Measurements from ENCODE around the gene TMEM116.

TMEM116 gene

GRCh38 chr12:112007945-112008344 lies 5.0 kb downstream of the TMEM116 start:
- Histone ChIP-seq H3K27me3 (ENCODE audit: low read depth, low read length) (no peaks in the 10 kb centered on the region), H3K27ac (ENCODE audit: low read length) (no peak overlapping the region), H3K4me1 (ENCODE audit: low read length) (peaks cover 60% of the 10 kb centered on the region), H3K9me3 (ENCODE audit: insufficient read depth, low read length) (no peaks in the 10 kb centered on the region), H3K9ac (ENCODE audit: low read length) (no peak overlapping the region), H2AFZ (ENCODE audit: low read depth, low read length) (no peak overlapping the region), H3K36me3 (replicated peaks; ENCODE audit: low read depth, low read length) (peaks cover 28% of the 10 kb centered on the region), H4K20me1 (ENCODE audit: insufficient read depth, low read length) (no peaks in the 10 kb centered on the region), H3K79me2 (ENCODE audit: low read length) (peaks cover 21% of the 10 kb centered on the region), H3K4me2 (ENCODE audit: low read length) (no peak overlapping the region), H3K4me3 (ENCODE audit: low read length) (no peak overlapping the region)
- TF ChIP-seq EZH2phosphoT487 (IDR thresholded peaks at IDR 0.05; ENCODE audit: low read depth), result no peak
- TF ChIP-seq CTCF (IDR thresholded peaks at IDR 0.05; ENCODE audit: low read depth, low read length), result no peak

DNA sequence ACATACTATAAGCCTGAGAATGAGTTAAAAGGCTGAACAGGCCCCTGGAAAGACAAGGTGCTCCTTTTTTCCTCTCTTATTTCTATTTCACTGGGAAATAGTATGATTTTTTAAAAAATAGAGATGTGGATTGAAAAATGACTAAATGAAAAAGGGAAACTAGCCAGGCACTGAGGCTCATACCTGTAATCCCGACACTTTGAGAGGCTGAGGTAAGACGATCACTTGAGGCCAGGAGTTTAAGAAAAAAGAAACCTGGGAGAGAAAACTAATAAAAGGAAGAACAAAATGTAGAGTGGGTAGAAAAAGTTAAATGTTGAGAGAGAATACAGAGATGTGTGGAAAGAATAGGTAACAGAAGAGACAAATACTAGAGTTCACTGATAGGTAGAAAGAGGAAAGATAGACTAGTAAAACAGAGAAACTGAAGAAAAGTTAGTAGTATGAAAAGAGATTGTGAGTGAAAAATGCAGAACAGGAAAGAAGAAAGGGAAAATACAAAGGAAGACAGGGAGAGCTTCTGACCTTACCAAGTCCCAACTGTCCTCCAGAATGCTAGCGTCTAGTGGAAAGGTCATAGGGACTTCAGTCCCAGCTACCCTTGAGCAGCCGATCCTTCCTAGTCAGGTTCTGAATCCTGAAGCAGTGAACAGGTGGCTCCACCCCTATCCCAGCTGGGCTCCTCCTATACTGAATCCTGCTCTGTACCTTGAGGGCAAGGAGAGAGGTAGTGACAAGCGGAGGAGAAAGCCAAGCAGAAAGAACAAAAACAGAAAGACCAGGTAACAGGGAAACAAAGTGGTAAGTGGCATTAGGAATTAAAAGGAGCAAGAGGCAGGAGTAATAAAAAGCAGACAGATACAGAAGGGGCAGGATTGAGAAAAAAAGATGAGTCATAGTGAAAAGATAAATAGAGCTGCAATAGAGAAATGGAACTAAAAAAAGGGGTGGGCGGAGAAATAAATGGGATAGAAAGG lies 7.3 kb downstream of the TMEM116 start:
- H3K4me3 ChIP-seq (ENCODE audit: low read length), result peak overlapping the region; percentile 53
- H3K4me2 ChIP-seq (ENCODE audit: low read length), result peak overlapping the region; percentile 83
- no peaks in the 10 kb centered on the region for H3K9me3 ChIP-seq (ENCODE audit: insufficient read depth, low read length)
- no peaks in the 10 kb centered on the region for H3K79me2 ChIP-seq (ENCODE audit: low read length)
- H4K20me1 ChIP-seq (ENCODE audit: insufficient read depth, low read length), result no peaks in the 10 kb centered on the region
- H3K27ac ChIP-seq (ENCODE audit: low read length), result no peak overlapping the region
- TF ChIP-seq EZH2phosphoT487 (IDR thresholded peaks at IDR 0.05; ENCODE audit: low read depth) (no peak), CTCF (IDR thresholded peaks at IDR 0.05; ENCODE audit: low read depth, low read length) (no peak)
- peak overlapping the region; percentile 9; the same call in 1 of the 2 replicates for H3K9ac ChIP-seq (ENCODE audit: low read length)
- H3K27me3 ChIP-seq (ENCODE audit: low read depth, low read length), result no peaks in the 10 kb centered on the region
- H2AFZ ChIP-seq (ENCODE audit: low read depth, low read length), result no peak overlapping the region
- H3K4me1 ChIP-seq (ENCODE audit: low read length), result peaks cover 65% of the 10 kb centered on the region
- H3K36me3 ChIP-seq (replicated peaks; ENCODE audit: low read depth, low read length), result peaks cover 24% of the 10 kb centered on the region

GRCh38 chr12:112004041-112004440 lies 8.9 kb downstream of the TMEM116 start:
- Histone ChIP-seq H3K79me2 (ENCODE audit: low read length) (no peaks in the 10 kb centered on the region), H3K9me3 (ENCODE audit: insufficient read depth, low read length) (no peaks in the 10 kb centered on the region), H4K20me1 (ENCODE audit: insufficient read depth, low read length) (no peaks in the 10 kb centered on the region), H3K27me3 (ENCODE audit: low read depth, low read length) (no peaks in the 10 kb centered on the region), H3K36me3 (replicated peaks; ENCODE audit: low read depth, low read length) (peaks cover 16% of the 10 kb centered on the region), H3K4me3 (ENCODE audit: low read length) (no peak overlapping the region), H3K9ac (ENCODE audit: low read length) (no peak overlapping the region), H3K4me1 (ENCODE audit: low read length) (peaks cover 53% of the 10 kb centered on the region), H3K27ac (ENCODE audit: low read length) (no peak overlapping the region), H3K4me2 (ENCODE audit: low read length) (no peak overlapping the region), H2AFZ (ENCODE audit: low read depth, low read length) (no peak overlapping the region)
- no peak for TF ChIP-seq CTCF (IDR thresholded peaks at IDR 0.05; ENCODE audit: low read depth, low read length)
- TF ChIP-seq EZH2phosphoT487 (IDR thresholded peaks at IDR 0.05; ENCODE audit: low read depth), result no peak

DNA sequence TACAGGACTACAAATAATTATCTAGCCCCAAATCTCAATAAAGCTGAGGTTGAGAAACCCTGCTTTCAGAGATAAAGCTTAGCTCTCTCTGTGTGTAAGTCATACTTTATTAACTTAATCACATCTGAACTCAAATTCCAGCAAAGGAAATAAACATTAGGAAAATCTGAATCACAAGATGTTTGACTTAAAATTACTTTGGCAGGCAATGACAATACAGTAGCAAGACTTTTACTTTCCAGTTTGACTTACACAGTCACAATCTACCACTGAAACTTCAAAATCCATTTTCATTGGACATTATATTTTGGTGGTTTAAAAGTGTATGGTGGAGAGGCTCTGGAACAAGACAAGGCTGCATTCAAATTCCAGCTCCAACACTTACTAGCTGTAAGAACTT lies 11.4 kb downstream of the TMEM116 start:
- no peak for TF ChIP-seq CTCF (IDR thresholded peaks at IDR 0.05; ENCODE audit: low read depth, low read length)
- no peak for TF ChIP-seq EZH2phosphoT487 (IDR thresholded peaks at IDR 0.05; ENCODE audit: low read depth)
- Histone ChIP-seq H3K4me3 (ENCODE audit: low read length) (no peak overlapping the region), H3K4me2 (ENCODE audit: low read length) (0 out of 2 replicates have a peak overlapping the region, but pooled peaks have one; percentile 22), H4K20me1 (ENCODE audit: insufficient read depth, low read length) (no peaks in the 10 kb centered on the region), H2AFZ (ENCODE audit: low read depth, low read length) (no peak overlapping the region), H3K9ac (ENCODE audit: low read length) (no peak overlapping the region), H3K27ac (ENCODE audit: low read length) (no peak overlapping the region), H3K4me1 (ENCODE audit: low read length) (peaks cover 34% of the 10 kb centered on the region), H3K79me2 (ENCODE audit: low read length) (no peaks in the 10 kb centered on the region), H3K9me3 (ENCODE audit: insufficient read depth, low read length) (no peaks in the 10 kb centered on the region), H3K36me3 (replicated peaks; ENCODE audit: low read depth, low read length) (peaks cover 16% of the 10 kb centered on the region), H3K27me3 (ENCODE audit: low read depth, low read length) (no peaks in the 10 kb centered on the region)

Data from OCI-LY3 (cell line).